SK-N-SH (cell line): ENCODE results near the gene PKNOX2. TPM values are rescaled to one million over a fixed set of nuclear protein-coding genes. Genes with fewer than 3 reads are reported as not detected.

Experiments used
- CTCF ChIA-PET: fragments of 300-600, 350-600 bp; formaldehyde crosslinking; extraction: SDS; loops from one replicate; lab custom pipeline; 2021; lab: Yijun Ruan, JAX
- POLR2A ChIA-PET: fragments of 350-600 bp; sonication (Branson Sonifier 250); formaldehyde crosslinking; extraction: SDS; loops from one replicate; lab custom pipeline; 2020; ENCODE audit warnings: antibody characterized with exemption, inconsistent platforms; lab: Yijun Ruan, JAX
- DNase-seq: peaks from one replicate; pipeline ENCODE4 v3.0.0; 2012
- H2AFZ ChIP-seq: fragments of 200-600 bp; sonication (generic); 2 replicates; pipeline ENCODE4 v1.8.1; 2016; ENCODE audit warnings: antibody characterized with exemption, mild to moderate bottlenecking, low read depth
- H3F3A ChIP-seq: fragments of 200-600 bp; sonication (generic); replicated peaks from 2 replicates; pipeline ENCODE3; 2016; ENCODE audit warnings: antibody characterized with exemption, mild to moderate bottlenecking; ENCODE audit not compliant: insufficient read depth
- H3K27ac ChIP-seq, 2 experiments: fragments of 200-500 bp in 1 of 2; fragments of 200-600 bp in 1 of 2; sonication (Bioruptor generic) in 1 of 2; sonication (generic), shearing (Covaris generic) in 1 of 2; 2 replicates each; pipeline versions ENCODE4 v1.5.1 to v1.6.1; 2014 to 2016; ENCODE audit warnings: low read depth in 2 of 2, inconsistent platforms in 1 of 2, low read length in 1 of 2, mild to moderate bottlenecking in 1 of 2, mixed read lengths in 1 of 2
- H3K27me3 ChIP-seq: fragments of 200-600 bp; sonication (generic), shearing (Covaris generic); 2 replicates; pipeline ENCODE4 v1.6.1; 2016; ENCODE audit warnings: mixed run types; ENCODE audit not compliant: insufficient read depth
- H3K36me3 ChIP-seq, 2 experiments: fragments of 200-500 bp in 1 of 2; fragments of 200-600 bp in 1 of 2; sonication (Bioruptor generic) in 1 of 2; sonication (generic) in 1 of 2; replicated peaks in 1 of 2; 2 replicates each; pipeline versions ENCODE3 to v1.5.1; 2014 to 2016; ENCODE audit warnings: low read length in 1 of 2, mild to moderate bottlenecking in 1 of 2; ENCODE audit not compliant: insufficient read depth in 2 of 2, control insufficient read depth in 1 of 2
- H3K4me1 ChIP-seq, 2 experiments: fragments of 200-500 bp in 1 of 2; fragments of 200-600 bp in 1 of 2; sonication (Bioruptor generic) in 1 of 2; sonication (generic), shearing (Covaris generic) in 1 of 2; 2 replicates each; pipeline versions ENCODE4 v1.5.1 to v1.6.1; 2014 to 2016; ENCODE audit warnings: low read depth in 1 of 2, low read length in 1 of 2, mixed run types in 1 of 2; ENCODE audit not compliant: insufficient read depth in 2 of 2, control insufficient read depth in 1 of 2
- H3K4me2 ChIP-seq: fragments of 200-600 bp; sonication (generic), shearing (Covaris generic); 2 replicates; pipeline ENCODE4 v1.6.1; 2017; ENCODE audit warnings: mixed run types
- H3K4me3 ChIP-seq, 2 experiments: fragments of 200-500 bp in 1 of 2; fragments of 200-600 bp in 1 of 2; sonication (Bioruptor generic) in 1 of 2; sonication (generic), shearing (Covaris generic) in 1 of 2; 2 replicates each; pipeline versions ENCODE4 v1.5.1 to v1.8.1; 2014 to 2016; ENCODE audit warnings: low read depth in 2 of 2, inconsistent platforms in 1 of 2, low read length in 1 of 2, mild to moderate bottlenecking in 1 of 2, mixed read lengths in 1 of 2, moderate library complexity in 1 of 2
- H3K79me2 ChIP-seq: fragments of 200-600 bp; sonication (generic); 2 replicates; pipeline ENCODE4 v1.8.1; 2017; ENCODE audit warnings: mild to moderate bottlenecking; ENCODE audit not compliant: insufficient read depth
- H3K9ac ChIP-seq: fragments of 200-600 bp; sonication (generic); 2 replicates; pipeline ENCODE4 v1.6.1; 2017; ENCODE audit warnings: mixed run types
- H3K9me2 ChIP-seq: fragments of 200-600 bp; sonication (generic); 2 replicates; pipeline ENCODE4 v1.6.1; 2017; ENCODE audit warnings: mixed run types
- H3K9me3 ChIP-seq: fragments of 200-600 bp; sonication (generic); 2 replicates; pipeline ENCODE4 v1.6.1; 2017; ENCODE audit warnings: mixed run types, mild to moderate bottlenecking, moderate library complexity
- H4K20me1 ChIP-seq: fragments of 200-600 bp; sonication (generic); 2 replicates; pipeline ENCODE4 v1.6.1; 2017; ENCODE audit warnings: mild to moderate bottlenecking, mixed run types; ENCODE audit not compliant: insufficient read depth
- GABPA ChIP-seq: IDR thresholded peaks from 2 replicates; pipeline ENCODE4 v1.4.0; 2012; ENCODE audit warnings: low read depth, mild to moderate bottlenecking
- IRF3 ChIP-seq: fragments of 150-350 bp; IDR thresholded peaks from 2 replicates; pipeline ENCODE4 v1.6.1; 2016; ENCODE audit warnings: mild to moderate bottlenecking, low read depth, low read length
- MAX ChIP-seq: IDR thresholded peaks from 2 replicates; pipeline ENCODE4 v1.4.0; 2012; ENCODE audit warnings: low read depth
- MEF2A ChIP-seq: IDR thresholded peaks from 2 replicates; pipeline ENCODE4 v1.4.0; 2012; ENCODE audit warnings: low read depth, borderline replicate concordance
- MXI1 ChIP-seq: IDR thresholded peaks from 2 replicates; pipeline ENCODE4 v1.6.1; 2012; ENCODE audit warnings: mild to moderate bottlenecking, low read depth, low read length, improper control_type of control experiment
- NRF1 ChIP-seq: IDR thresholded peaks from 2 replicates; pipeline ENCODE4 v1.6.1; 2012; ENCODE audit warnings: low read depth, mild to moderate bottlenecking, low read length
- POLR2AphosphoS5 ChIP-seq: IDR thresholded peaks from 2 replicates; pipeline ENCODE4 v1.6.1; 2012; ENCODE audit warnings: low read depth, low read length
- RAD21 ChIP-seq: IDR thresholded peaks from 2 replicates; pipeline ENCODE4 v1.6.1; 2012; ENCODE audit warnings: mild to moderate bottlenecking, low read length
- REST ChIP-seq: IDR thresholded peaks from 2 replicates; pipeline ENCODE4 v1.6.1; 2012; ENCODE audit warnings: mild to moderate bottlenecking, low read depth, low read length, moderate library complexity
- RFX5 ChIP-seq: IDR thresholded peaks from 2 replicates; pipeline ENCODE4 v1.6.1; 2012; ENCODE audit warnings: mild to moderate bottlenecking, improper control_type of control experiment, low read length
- SIN3A ChIP-seq: IDR thresholded peaks from 2 replicates; pipeline ENCODE4 v1.6.1; 2012; ENCODE audit warnings: low read depth, mild to moderate bottlenecking, low read length, moderate library complexity, borderline replicate concordance
- SMC3 ChIP-seq: IDR thresholded peaks from 2 replicates; pipeline ENCODE4 v1.6.1; 2012; ENCODE audit warnings: low read depth, low read length, improper control_type of control experiment
- TAF1 ChIP-seq: IDR thresholded peaks from 2 replicates; pipeline ENCODE4 v1.6.1; 2012; ENCODE audit warnings: low read depth, mild to moderate bottlenecking, low read length, moderate library complexity, borderline replicate concordance
- YY1 ChIP-seq: IDR thresholded peaks from 2 replicates; pipeline ENCODE4 v1.4.0; 2012; ENCODE audit warnings: low read depth, mild to moderate bottlenecking
- WGBS: methylation state at CpG from one replicate; pipeline ENCODE4 v1.1.6; 2017; ENCODE audit warnings: low lambda C conversion rate; 5-methylcytosine and 5-hydroxymethylcytosine counted together
- polyA plus RNA-seq, 3 experiments: library from polyadenylated mRNA; depleted of rRNA; stranded (reverse); fragments of >200 nt; gene quantifications; 2 replicates each; pipeline ENCODE4 v1.2.3, GENCODE V29; 2012

The PKNOX2 gene
- polyA plus RNA-seq, 1 of the 3 experiments (the other 2 are of a cell fraction): 0.02 TPM

GRCh38 chr11:125347261-125347585 lies 182.7 kb downstream of the PKNOX2 start:
- WGBS: 17% methylated on average over 2 of the region's 2 CpGs
- no peaks in the 10 kb centered on the region for H3K9me3 ChIP-seq
- TF ChIP-seq MXI1: no peak
- TF ChIP-seq IRF3: no peak
- TF ChIP-seq TAF1: no peak
- TF ChIP-seq RFX5: no peak
- no peak for TF ChIP-seq RAD21
- no peak for TF ChIP-seq NRF1
- no peak for TF ChIP-seq GABPA
- no peak for TF ChIP-seq POLR2AphosphoS5
- no peak for TF ChIP-seq SIN3A
- no peak for TF ChIP-seq MEF2A
- TF ChIP-seq YY1: no peak
- TF ChIP-seq REST: no peak
- no peak overlapping the region for H3K9ac ChIP-seq
- H3K36me3 ChIP-seq: no peaks in the 10 kb centered on the region
- no peak overlapping the region for H3K4me2 ChIP-seq
- H4K20me1 ChIP-seq: no peaks in the 10 kb centered on the region
- no peak for DNase-seq
- ChIA-PET POLR2A (no interaction called here), CTCF (interaction anchor here (0.7 to 9.0 kb wide), 19 partner anchors 7 to 278 kb away, joined by 3 to 129 read pairs (median 7); partner anchors contain the start of gene PKNOX2)
- no peaks in the 10 kb centered on the region for H3K9me2 ChIP-seq
- no peak overlapping the region for H2AFZ ChIP-seq
- H3K27ac ChIP-seq: no peak overlapping the region
- no peaks in the 10 kb centered on the region for H3K27me3 ChIP-seq
- no peak overlapping the region for H3K4me3 ChIP-seq
- no peaks in the 10 kb centered on the region for H3K79me2 ChIP-seq
- H3F3A ChIP-seq: no peaks in the 10 kb centered on the region
- peaks cover 0 to 7% of the 10 kb centered on the region in 2 experiments; a peak in 1 of 4 replicates for H3K4me1 ChIP-seq

- Histone ChIP-seq H3K79me2 (no peaks in the 10 kb centered on the region), H3F3A (no peaks in the 10 kb centered on the region), H3K36me3 (no peaks in the 10 kb centered on the region), H3K4me2 (no peak overlapping the region), H4K20me1 (no peaks in the 10 kb centered on the region), H3K9me3 (no peaks in the 10 kb centered on the region), H3K4me3 (no peak overlapping the region), H3K4me1 (peaks cover 0 to 7% of the 10 kb centered on the region in 2 experiments; a peak in 1 of 4 replicates), H3K27me3 (no peaks in the 10 kb centered on the region), H3K9ac (no peak overlapping the region), H3K27ac (no peak overlapping the region), H3K9me2 (no peaks in the 10 kb centered on the region), H2AFZ (no peak overlapping the region)
- no peak for TF ChIP-seq RAD21
- TF ChIP-seq TAF1: no peak
- no peak for TF ChIP-seq YY1
- no peak for TF ChIP-seq MAX
- no peak for TF ChIP-seq SMC3
- ChIA-PET CTCF (interaction anchor here (0.6 to 9.0 kb wide), 32 partner anchors 8 to 368 kb away, joined by 3 to 129 read pairs (median 4); partner anchors contain the start of gene PKNOX2), POLR2A (no interaction called here)
- WGBS: 59% methylated on average over 10 of the region's 13 CpGs
- DNase-seq: no peak
Measured at GRCh38 chr11:125348141-125348651, 183.6 kb downstream of the PKNOX2 start.
